Liver (tissue), 9 donors: ENCODE results near the gene RIC1. TPM values are rescaled to one million over a fixed set of nuclear protein-coding genes. Genes with fewer than 3 reads are reported as not detected.

Experiments
- DNase-seq: peaks from one replicate; pipeline ENCODE4 v3.0.0-alpha.2; 2017; ENCODE audit warnings: low spot score
- H3K27ac ChIP-seq, 2 donors: one replicate each; pipeline ENCODE4 v1.7.0; 2013; ENCODE audit warnings: inconsistent platforms in 2 of 2, low read length in 2 of 2, control low read depth in 1 of 2, low read depth in 1 of 2, mild to moderate bottlenecking in 1 of 2
- H3K27me3 ChIP-seq, 4 donors: one replicate each; pipeline versions ENCODE4 v1.6.1 to v1.7.0; 2013; ENCODE audit warnings: low read length in 3 of 4, inconsistent platforms in 1 of 4, mild to moderate bottlenecking in 1 of 4, moderate library complexity in 1 of 4; ENCODE audit not compliant: control insufficient read depth in 4 of 4, insufficient read depth in 4 of 4
- H3K36me3 ChIP-seq, 4 donors: one replicate each; pipeline versions ENCODE4 v1.6.1 to v1.7.0; 2013; ENCODE audit warnings: low read length in 3 of 4, mild to moderate bottlenecking in 3 of 4, low read depth in 1 of 4, moderate library complexity in 1 of 4; ENCODE audit not compliant: control insufficient read depth in 4 of 4, insufficient read depth in 3 of 4
- H3K4me1 ChIP-seq, 4 donors: one replicate each; pipeline versions ENCODE4 v1.6.1 to v1.7.0; 2013; ENCODE audit warnings: low read length in 3 of 4, mild to moderate bottlenecking in 3 of 4, moderate library complexity in 1 of 4; ENCODE audit not compliant: control insufficient read depth in 4 of 4, insufficient read depth in 4 of 4
- H3K4me3 ChIP-seq, 3 donors: one replicate each; pipeline versions ENCODE4 v1.6.1 to v1.7.0; 2013; ENCODE audit warnings: low read length in 3 of 3, control low read depth in 1 of 3, low read depth in 1 of 3, mild to moderate bottlenecking in 1 of 3
- H3K9ac ChIP-seq, 2 donors: one replicate each; pipeline ENCODE4 v1.7.0; 2013; ENCODE audit warnings: low read length in 2 of 2, mild to moderate bottlenecking in 2 of 2, moderate library complexity in 2 of 2, control low read depth in 1 of 2, low read depth in 1 of 2
- H3K9me3 ChIP-seq, 4 donors: one replicate each; pipeline versions ENCODE4 v1.6.1 to v1.7.0; 2013; ENCODE audit warnings: low read length in 3 of 4; ENCODE audit not compliant: control insufficient read depth in 4 of 4
- ATF3 ChIP-seq: IDR thresholded peaks from 2 replicates; pipeline ENCODE4 v1.6.1; 2016; ENCODE audit warnings: antibody characterized with exemption
- EGR1 ChIP-seq, 2 donors: IDR thresholded peaks; 2 replicates each; pipeline ENCODE4 v1.6.1; 2016 to 2018; ENCODE audit warnings: antibody characterized with exemption in 2 of 2, low read depth in 2 of 2
- FOXA1 ChIP-seq: IDR thresholded peaks from 2 replicates; pipeline ENCODE4 v1.6.1; 2016; ENCODE audit warnings: antibody characterized with exemption
- FOXA2 ChIP-seq: IDR thresholded peaks from 2 replicates; pipeline ENCODE4 v1.6.1; 2016; ENCODE audit warnings: antibody characterized with exemption
- GABPA ChIP-seq, 2 donors: IDR thresholded peaks in 1 of 2; conservative IDR thresholded peaks in 1 of 2; 2 replicates each; pipeline ENCODE4 v1.6.1; 2016; ENCODE audit warnings: antibody characterized with exemption in 2 of 2, mild to moderate bottlenecking in 1 of 2, moderate library complexity in 1 of 2
- HNF4G ChIP-seq: IDR thresholded peaks from 2 replicates; pipeline ENCODE4 v1.6.1; 2016; ENCODE audit warnings: antibody characterized with exemption
- JUND ChIP-seq, 2 donors: IDR thresholded peaks; 2 replicates each; pipeline ENCODE4 v1.6.1; 2016; ENCODE audit warnings: antibody characterized with exemption in 2 of 2
- MAX ChIP-seq: IDR thresholded peaks from 2 replicates; pipeline ENCODE4 v1.6.1; 2016; ENCODE audit warnings: antibody characterized with exemption
- NR2F2 ChIP-seq: IDR thresholded peaks from 2 replicates; pipeline ENCODE4 v1.6.1; 2016; ENCODE audit warnings: antibody characterized with exemption
- RAD21 ChIP-seq, 2 donors: IDR thresholded peaks; 2 replicates each; pipeline ENCODE4 v1.6.1; 2016; ENCODE audit warnings: antibody characterized with exemption in 2 of 2, mild to moderate bottlenecking in 2 of 2
- REST ChIP-seq: IDR thresholded peaks from 2 replicates; pipeline ENCODE4 v1.6.1; 2016; ENCODE audit warnings: antibody characterized with exemption, mild to moderate bottlenecking
- RXRA ChIP-seq, 2 donors: IDR thresholded peaks; 2 replicates each; pipeline ENCODE4 v1.6.1; 2017 to 2018; ENCODE audit warnings: antibody characterized with exemption in 2 of 2, mild to moderate bottlenecking in 1 of 2
- SP1 ChIP-seq: IDR thresholded peaks from 2 replicates; pipeline ENCODE4 v1.6.1; 2018; ENCODE audit warnings: antibody characterized with exemption, mild to moderate bottlenecking
- TAF1 ChIP-seq: conservative IDR thresholded peaks from 2 replicates; pipeline ENCODE4 v1.6.1; 2016; ENCODE audit warnings: antibody characterized with exemption, mild to moderate bottlenecking
- YY1 ChIP-seq: IDR thresholded peaks from 2 replicates; pipeline ENCODE4 v1.6.1; 2016; ENCODE audit warnings: antibody characterized with exemption, mild to moderate bottlenecking
- ZBTB33 ChIP-seq: IDR thresholded peaks from 2 replicates; pipeline ENCODE4 v1.6.1; 2016; ENCODE audit warnings: antibody characterized with exemption
- WGBS: extraction: QIAGEN DNeasy Blood & Tissue Kit; methylation state at CpG from one replicate; pipeline ENCODE4 v1.1.7; 2013; 5-methylcytosine and 5-hydroxymethylcytosine counted together
- polyA plus RNA-seq, 2 donors: library from polyadenylated mRNA; stranded (reverse) in 1 of 2; unstranded in 1 of 2; fragments of 200-250 nt in 1 of 2; fragments of >200 nt in 1 of 2; fragmentation: Nextera tagmentation in 1 of 2; extraction: Ambion mirVana in 1 of 2; gene quantifications; one replicate each; pipeline versions ENCODE4 v1.2.1 to v1.2.3, GENCODE V29; 2013 to 2015
- total RNA-seq, 2 donors: library from RNA; depleted of rRNA; stranded (reverse); fragments of >200 nt; gene quantifications; one replicate each; pipeline ENCODE4 v1.2.3, GENCODE V29; 2014
- donor health status: healthy.
- donor health status: healthy.
- donor health status: healthy.
- donor health status: healthy.
- donor health status: healthy.

Gene RIC1
- total and polyA plus RNA-seq, 4 donors = 4.1 to 25.8 (median 9.8) TPM

GRCh38 chr9:5718296-5719032 lies 89.6 kb downstream of the RIC1 start:
- Histone ChIP-seq H3K9me3 (no peaks in the 10 kb centered on the region), H3K27ac (no peak overlapping the region), H3K36me3 (peaks cover 0 to 3% (median 1%) of the 10 kb centered on the region in 4 donors), H3K9ac (no peak overlapping the region), H3K27me3 (no peaks in the 10 kb centered on the region), H3K4me1 (peaks cover 0 to 7% (median 2%) of the 10 kb centered on the region in 4 donors), H3K4me3 (no peak overlapping the region)
- DNase-seq = no peak
- TF ChIP-seq REST (no peak), EGR1 (IDR thresholded peaks at IDR 0.05; ENCODE audit: low read depth in 2 of 2) (no peak), JUND (IDR thresholded peaks at IDR 0.05) (no peak), TAF1 (no peak), MAX (no peak), FOXA1 (no peak), GABPA (IDR thresholded peaks at IDR 0.05 in 1 of 2, conservative IDR thresholded peaks at IDR 0.05 in 1 of 2) (no peak), HNF4G (no peak), FOXA2 (no peak), ZBTB33 (no peak), NR2F2 (no peak), RAD21 (IDR thresholded peaks at IDR 0.05) (no peak), RXRA (IDR thresholded peaks at IDR 0.05) (no peak)

GRCh38 chr9:5719100-5719926 lies 90.4 kb downstream of the RIC1 start:
- H3K36me3 ChIP-seq = peaks cover 0 to 3% (median 1%) of the 10 kb centered on the region in 4 donors
- 87% methylated on average over 3 of the region's 3 CpGs for WGBS

More at GRCh38 chr9:5719100-5719926, 90.4 kb downstream of the RIC1 start:
- H3K4me3 ChIP-seq = no peak overlapping the region
- no peaks in the 10 kb centered on the region for H3K9me3 ChIP-seq
- H3K27ac ChIP-seq = no peak overlapping the region
- H3K9ac ChIP-seq = no peak overlapping the region
- TF ChIP-seq SP1 (no peak), FOXA1 (no peak), EGR1 (IDR thresholded peaks at IDR 0.05; ENCODE audit: low read depth in 2 of 2) (no peak), HNF4G (no peak), FOXA2 (no peak), ATF3 (no peak), YY1 (no peak), TAF1 (no peak), REST (no peak)
- no peak for DNase-seq
- peaks cover 0 to 7% (median 2%) of the 10 kb centered on the region in 4 donors for H3K4me1 ChIP-seq
- no peaks in the 10 kb centered on the region for H3K27me3 ChIP-seq
